GM12873 (cell line): ENCODE data around the gene FNBP1.

ENCODE experiments used
- TF ChIP-seq, protein P1 (sequence below): IDR thresholded peaks from 2 replicates; pipeline ENCODE4 v1.5.1; 2012; ENCODE audit warnings: low read depth, mild to moderate bottlenecking, moderate library complexity, low read length, control low read depth; ENCODE audit not compliant: insufficient read depth; ENCODE audit errors: missing control alignments

FNBP1 gene

DNA sequence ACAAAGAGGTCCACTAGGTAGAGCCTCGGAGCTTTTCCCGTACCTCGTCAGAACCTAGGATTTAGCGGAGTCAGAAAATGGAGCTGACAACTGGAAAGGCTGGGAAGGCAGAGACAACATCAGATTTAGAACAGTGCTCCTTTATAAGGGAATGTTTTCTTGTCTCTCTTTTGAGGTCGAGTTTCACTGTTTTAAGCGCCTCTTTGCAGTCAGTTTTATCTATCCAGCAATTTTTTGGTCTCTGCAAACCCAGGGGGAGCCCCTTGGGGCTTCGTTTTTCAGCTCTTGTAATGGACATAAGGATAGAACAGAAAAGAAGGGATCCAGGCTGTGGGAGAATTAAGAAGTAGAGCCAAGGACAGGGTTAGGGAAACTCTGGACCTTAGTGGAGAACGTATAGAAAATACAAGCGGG, 80.5 kb downstream of the FNBP1 start:
- TF ChIP-seq, protein P1, sequence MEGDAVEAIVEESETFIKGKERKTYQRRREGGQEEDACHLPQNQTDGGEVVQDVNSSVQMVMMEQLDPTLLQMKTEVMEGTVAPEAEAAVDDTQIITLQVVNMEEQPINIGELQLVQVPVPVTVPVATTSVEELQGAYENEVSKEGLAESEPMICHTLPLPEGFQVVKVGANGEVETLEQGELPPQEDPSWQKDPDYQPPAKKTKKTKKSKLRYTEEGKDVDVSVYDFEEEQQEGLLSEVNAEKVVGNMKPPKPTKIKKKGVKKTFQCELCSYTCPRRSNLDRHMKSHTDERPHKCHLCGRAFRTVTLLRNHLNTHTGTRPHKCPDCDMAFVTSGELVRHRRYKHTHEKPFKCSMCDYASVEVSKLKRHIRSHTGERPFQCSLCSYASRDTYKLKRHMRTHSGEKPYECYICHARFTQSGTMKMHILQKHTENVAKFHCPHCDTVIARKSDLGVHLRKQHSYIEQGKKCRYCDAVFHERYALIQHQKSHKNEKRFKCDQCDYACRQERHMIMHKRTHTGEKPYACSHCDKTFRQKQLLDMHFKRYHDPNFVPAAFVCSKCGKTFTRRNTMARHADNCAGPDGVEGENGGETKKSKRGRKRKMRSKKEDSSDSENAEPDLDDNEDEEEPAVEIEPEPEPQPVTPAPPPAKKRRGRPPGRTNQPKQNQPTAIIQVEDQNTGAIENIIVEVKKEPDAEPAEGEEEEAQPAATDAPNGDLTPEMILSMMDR: no peak

DNA sequence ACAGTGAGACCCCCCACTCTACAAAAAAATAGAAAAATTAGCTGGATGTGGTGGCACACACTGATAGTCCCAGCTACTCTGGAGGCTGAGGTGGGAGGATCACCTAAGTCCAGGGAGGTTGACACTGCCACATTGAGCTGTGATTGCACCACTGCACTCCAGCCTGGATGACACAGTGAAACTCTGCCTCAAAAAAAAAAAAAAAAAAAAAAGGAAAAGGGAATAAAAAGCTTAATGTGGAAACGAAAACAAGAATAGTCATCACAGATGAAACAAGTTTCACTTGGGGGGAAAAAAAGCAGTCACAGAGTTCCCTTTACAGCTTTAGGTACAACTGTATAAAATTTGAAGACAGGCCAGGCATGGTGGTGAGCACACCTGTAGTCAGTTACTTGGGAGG, 84.2 kb downstream of the FNBP1 start:
- TF ChIP-seq, protein P1: no peak

GRCh38 chr9:129954868-129955550, 88.0 kb downstream of the FNBP1 start:
- TF ChIP-seq, protein P1: no peak

DNA sequence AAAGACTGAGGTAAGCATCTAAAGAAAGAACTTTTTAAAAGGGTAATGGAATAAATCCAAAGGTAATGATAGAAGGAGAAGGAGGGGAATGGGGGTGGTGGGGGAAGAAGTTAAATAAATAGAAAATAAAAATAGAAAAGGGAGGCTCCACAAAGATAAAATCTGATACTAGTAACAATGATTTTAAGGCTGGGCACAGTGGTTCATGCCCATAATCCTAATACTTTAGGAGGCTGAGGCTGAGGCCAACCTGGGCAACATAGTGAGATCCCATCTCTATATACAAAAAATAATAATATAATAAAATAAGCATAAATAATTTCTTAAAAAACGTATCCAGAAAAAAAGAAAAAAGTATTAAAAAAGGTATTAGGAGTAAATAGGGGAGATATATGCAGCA, 89.3 kb downstream of the FNBP1 start:
- TF ChIP-seq, protein P1: no peak

GRCh38 chr9:129952337-129952736, 90.7 kb downstream of the FNBP1 start:
- TF ChIP-seq, protein P1: no peak

DNA sequence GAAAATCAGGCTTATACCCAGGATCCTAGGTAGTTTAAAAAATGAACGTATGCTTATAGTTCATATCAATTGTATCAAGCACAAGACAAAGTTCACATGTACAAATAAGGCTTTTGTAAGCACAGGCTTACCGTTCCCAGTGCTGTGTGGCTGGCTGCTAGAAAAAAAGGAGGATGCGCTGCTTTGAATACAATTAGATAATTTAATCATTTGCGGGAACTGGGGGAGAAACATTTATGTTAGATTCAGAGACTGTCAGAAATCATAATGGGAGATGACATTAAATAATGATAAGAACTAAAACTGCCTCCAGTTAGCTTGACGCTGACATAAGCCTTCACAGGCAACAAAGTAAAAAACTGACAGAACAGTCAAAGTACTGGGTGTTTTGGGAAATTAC, 93.2 kb downstream of the FNBP1 start:
- TF ChIP-seq, protein P1: no peak

DNA sequence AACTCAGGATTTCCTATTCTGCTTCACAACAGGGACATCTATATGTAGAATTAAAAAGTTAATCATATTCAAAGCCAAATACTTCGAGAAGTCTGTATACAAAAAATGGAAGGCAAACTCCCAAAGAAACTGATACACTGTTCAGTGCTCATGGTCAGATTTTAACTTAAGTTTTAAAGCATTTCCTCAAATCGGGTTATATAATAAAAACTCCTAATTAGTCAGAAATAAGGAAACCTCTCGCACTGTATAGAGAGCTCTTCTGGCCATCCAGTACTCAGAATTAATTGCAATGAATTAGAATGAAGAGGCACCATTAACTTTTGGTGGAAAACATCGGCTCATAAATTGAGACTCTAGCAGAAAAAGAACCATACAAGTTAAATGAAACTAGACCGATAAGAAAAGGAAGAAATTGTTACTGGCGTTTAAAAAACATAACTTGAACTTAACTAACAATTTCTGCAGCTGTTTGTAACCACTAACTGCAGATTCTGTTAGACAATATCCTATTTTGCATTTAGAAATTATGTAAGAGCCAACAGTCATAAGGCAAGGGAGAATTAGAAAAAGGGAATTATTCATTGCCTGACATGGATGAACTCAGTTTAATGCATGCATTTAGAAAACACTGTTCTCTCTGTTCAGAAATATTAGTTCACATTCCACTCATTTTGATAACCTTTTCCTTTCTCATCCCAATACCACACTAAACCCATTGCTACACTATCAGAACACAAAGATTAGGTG, 96.6 kb downstream of the FNBP1 start:
- TF ChIP-seq, protein P1: no peak
